ENCODE results near the gene NLGN1. TPM values are rescaled to one million over a fixed set of nuclear protein-coding genes. Genes with fewer than 3 reads are reported as not detected.

The NLGN1 gene
- total RNA-seq, 2 donors from 2014 or later, result 0.36 to 11.7 TPM

DNA sequence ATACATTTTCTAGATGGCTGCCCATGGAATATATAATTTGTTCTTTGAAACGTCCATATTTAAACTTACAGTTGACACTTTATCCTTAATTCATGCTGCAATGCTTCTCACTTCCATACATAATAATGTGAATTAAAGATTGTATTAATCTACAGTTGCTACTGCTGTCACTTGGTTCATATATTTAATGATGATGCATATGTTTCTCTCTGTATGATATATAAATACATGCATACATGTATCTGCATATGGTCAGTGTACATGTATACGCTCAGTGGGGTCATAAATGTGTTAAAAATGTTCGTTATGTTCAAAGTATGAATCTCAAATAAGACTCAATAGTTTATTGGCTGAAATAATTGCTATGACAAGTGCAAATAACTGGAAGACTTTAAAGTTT is 382.5 kb downstream of the NLGN1 start:
- intact Hi-C loops (cut with DNase I), result no loop called here
- no peaks in the 10 kb centered on the region for H3K27me3 ChIP-seq (replicated peaks; ENCODE audit: insufficient read depth)
- no peak for DNase-seq (ENCODE audit: low spot score)

DNA sequence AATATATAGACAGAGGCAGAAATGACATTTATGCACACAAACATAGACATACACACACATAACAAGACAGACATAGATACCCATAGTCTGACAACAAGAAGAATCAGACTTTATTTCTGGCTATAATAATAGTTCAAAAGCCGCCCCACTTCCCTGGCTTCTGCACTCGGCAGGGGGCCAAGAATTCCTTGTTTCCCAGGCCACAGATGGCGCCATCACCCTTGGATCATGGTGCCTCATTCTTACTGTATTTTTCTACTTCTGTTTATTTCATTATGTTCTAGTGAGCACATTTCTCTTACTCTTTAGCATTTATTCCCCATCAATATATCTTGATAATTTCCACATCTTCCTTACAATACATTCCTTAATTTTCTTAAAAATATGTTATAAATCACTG is 387.5 kb downstream of the NLGN1 start:
- DNase-seq (ENCODE audit: low spot score), result no peak
- 78% methylated on average over 3 of the region's 3 CpGs for WGBS

More for the DNA sequence above, 382.5 kb downstream of the NLGN1 start:
- H3K9me3 ChIP-seq, result no peaks in the 10 kb centered on the region
- H3K4me3 ChIP-seq, result no peak overlapping the region
- H3K4me1 ChIP-seq (replicated peaks), result no peaks in the 10 kb centered on the region
- H3K27ac ChIP-seq, result no peak overlapping the region
- H3K36me3 ChIP-seq, result no peaks in the 10 kb centered on the region
- TF ChIP-seq, protein P1, sequence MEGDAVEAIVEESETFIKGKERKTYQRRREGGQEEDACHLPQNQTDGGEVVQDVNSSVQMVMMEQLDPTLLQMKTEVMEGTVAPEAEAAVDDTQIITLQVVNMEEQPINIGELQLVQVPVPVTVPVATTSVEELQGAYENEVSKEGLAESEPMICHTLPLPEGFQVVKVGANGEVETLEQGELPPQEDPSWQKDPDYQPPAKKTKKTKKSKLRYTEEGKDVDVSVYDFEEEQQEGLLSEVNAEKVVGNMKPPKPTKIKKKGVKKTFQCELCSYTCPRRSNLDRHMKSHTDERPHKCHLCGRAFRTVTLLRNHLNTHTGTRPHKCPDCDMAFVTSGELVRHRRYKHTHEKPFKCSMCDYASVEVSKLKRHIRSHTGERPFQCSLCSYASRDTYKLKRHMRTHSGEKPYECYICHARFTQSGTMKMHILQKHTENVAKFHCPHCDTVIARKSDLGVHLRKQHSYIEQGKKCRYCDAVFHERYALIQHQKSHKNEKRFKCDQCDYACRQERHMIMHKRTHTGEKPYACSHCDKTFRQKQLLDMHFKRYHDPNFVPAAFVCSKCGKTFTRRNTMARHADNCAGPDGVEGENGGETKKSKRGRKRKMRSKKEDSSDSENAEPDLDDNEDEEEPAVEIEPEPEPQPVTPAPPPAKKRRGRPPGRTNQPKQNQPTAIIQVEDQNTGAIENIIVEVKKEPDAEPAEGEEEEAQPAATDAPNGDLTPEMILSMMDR (IDR thresholded peaks at IDR 0.05), result no peak
- TF ChIP-seq POLR2A (IDR thresholded peaks at IDR 0.05) (no peak), POLR2AphosphoS5 (IDR thresholded peaks at IDR 0.05) (no peak)
- 81% methylated on average over 3 of the region's 3 CpGs for WGBS

DNA sequence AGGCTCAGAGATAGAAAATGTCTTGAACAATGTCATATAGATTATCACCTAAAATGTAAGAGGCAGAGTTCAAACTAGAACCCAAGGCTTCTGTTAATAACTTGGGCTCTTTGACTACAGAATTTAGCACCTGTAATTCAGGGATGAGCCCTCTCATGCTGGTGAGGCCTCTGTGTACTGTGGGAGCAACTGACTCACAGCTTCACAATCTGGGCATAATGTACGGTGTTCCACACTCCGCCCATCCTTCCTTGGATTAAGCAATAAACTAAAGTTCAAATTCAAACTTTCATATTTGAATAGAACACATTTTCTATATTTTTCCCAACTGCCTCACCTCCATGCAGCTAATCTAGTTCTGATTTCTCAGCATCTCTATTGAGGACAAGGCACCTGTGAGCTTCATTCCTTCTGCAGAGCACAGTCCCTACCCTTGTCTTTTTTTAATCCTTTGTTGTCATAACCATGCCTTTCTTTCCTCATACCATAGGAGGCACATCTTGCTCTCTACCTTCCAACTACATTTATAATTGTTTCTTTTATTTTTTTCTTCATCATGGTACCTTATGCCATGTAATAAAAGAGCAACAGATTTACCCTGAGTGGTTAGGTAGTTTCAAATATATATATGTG is 392.1 kb downstream of the NLGN1 start:
- Histone ChIP-seq H3K4me3 (no peak overlapping the region), H3K36me3 (no peaks in the 10 kb centered on the region), H3K27ac (no peak overlapping the region), H3K9me3 (no peaks in the 10 kb centered on the region), H3K4me1 (replicated peaks) (no peaks in the 10 kb centered on the region), H3K27me3 (replicated peaks; ENCODE audit: insufficient read depth) (no peaks in the 10 kb centered on the region)
- no peak for TF ChIP-seq POLR2A (IDR thresholded peaks at IDR 0.05)
- no peak for TF ChIP-seq POLR2AphosphoS5 (IDR thresholded peaks at IDR 0.05)
- TF ChIP-seq, protein P1 (IDR thresholded peaks at IDR 0.05), result no peak
- intact Hi-C loops (cut with DNase I), result no loop called here
- no peak for DNase-seq (ENCODE audit: low spot score)
- WGBS, result 86% methylated on average over 2 of the region's 2 CpGs

More for the DNA sequence above, 387.5 kb downstream of the NLGN1 start:
- H3K9me3 ChIP-seq, result no peaks in the 10 kb centered on the region
- H3K36me3 ChIP-seq, result no peaks in the 10 kb centered on the region
- no peaks in the 10 kb centered on the region for H3K4me1 ChIP-seq (replicated peaks)
- H3K4me3 ChIP-seq, result no peak overlapping the region
- TF ChIP-seq POLR2A (IDR thresholded peaks at IDR 0.05) (no peak), POLR2AphosphoS5 (IDR thresholded peaks at IDR 0.05) (no peak)
- TF ChIP-seq, protein P1 (IDR thresholded peaks at IDR 0.05), result no peak
- H3K27ac ChIP-seq, result no peak overlapping the region
- intact Hi-C loops (cut with DNase I), result no loop called here
- no peaks in the 10 kb centered on the region for H3K27me3 ChIP-seq (replicated peaks; ENCODE audit: insufficient read depth)

DNA sequence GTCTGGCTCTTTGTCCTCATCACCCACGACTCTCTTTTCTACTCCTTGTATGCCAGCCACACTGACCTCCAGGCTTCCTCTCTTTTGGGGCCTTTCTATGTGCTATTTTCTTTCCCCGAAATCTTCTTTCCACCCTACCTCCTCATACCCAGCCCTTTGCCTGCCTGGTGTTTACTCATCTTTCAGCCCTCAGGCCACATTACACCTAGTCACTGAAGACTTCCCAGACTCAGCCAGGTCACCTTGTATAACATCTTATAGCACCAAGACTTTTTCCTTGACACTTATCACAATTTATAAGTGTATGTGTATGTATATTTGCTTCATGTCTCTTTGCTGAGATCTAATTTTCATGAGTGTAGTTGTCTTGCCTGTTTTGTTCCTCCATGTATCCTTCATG is 396.4 kb downstream of the NLGN1 start:
- no peak overlapping the region for H3K27ac ChIP-seq
- no peak overlapping the region for H3K4me3 ChIP-seq
- no peaks in the 10 kb centered on the region for H3K4me1 ChIP-seq (replicated peaks)
- no peaks in the 10 kb centered on the region for H3K9me3 ChIP-seq
- no peak for DNase-seq (ENCODE audit: low spot score)
- H3K27me3 ChIP-seq (replicated peaks; ENCODE audit: insufficient read depth), result no peaks in the 10 kb centered on the region
- no peaks in the 10 kb centered on the region for H3K36me3 ChIP-seq
- intact Hi-C loops (cut with DNase I), result no loop called here
- TF ChIP-seq, protein P1 (IDR thresholded peaks at IDR 0.05), result no peak
- TF ChIP-seq POLR2AphosphoS5 (IDR thresholded peaks at IDR 0.05) (no peak), POLR2A (IDR thresholded peaks at IDR 0.05) (no peak)
- 80% methylated on average over 2 of the region's 2 CpGs for WGBS

DNA sequence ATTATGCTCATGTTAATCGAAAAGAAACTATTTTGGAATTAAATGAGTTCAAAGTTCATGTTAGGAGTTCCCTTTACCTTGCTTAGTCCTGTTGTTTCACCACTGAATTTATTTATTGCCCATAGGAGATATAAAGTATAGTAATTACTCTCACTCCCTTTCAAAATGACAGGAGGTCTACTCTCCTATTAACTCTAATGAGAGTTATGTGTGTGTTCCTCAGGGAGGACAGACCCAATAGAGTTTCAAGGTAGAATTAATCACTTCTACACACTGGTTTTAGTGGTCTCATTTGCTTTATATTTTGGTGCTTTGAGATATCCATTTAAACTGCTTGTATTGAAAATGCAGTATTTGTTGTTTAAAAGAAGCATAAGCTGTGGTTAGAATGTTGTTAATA is 398.9 kb downstream of the NLGN1 start:
- no peak overlapping the region for H3K4me3 ChIP-seq
- WGBS, result 98% methylated on average over 1 of the region's 1 CpG

More for the DNA sequence above, 398.9 kb downstream of the NLGN1 start:
- DNase-seq (ENCODE audit: low spot score), result no peak
- Histone ChIP-seq H3K27me3 (replicated peaks; ENCODE audit: insufficient read depth) (no peaks in the 10 kb centered on the region), H3K4me1 (replicated peaks) (no peaks in the 10 kb centered on the region), H3K9me3 (no peaks in the 10 kb centered on the region), H3K36me3 (no peaks in the 10 kb centered on the region), H3K27ac (no peak overlapping the region)
- intact Hi-C loops (cut with DNase I), result no loop called here
- TF ChIP-seq POLR2A (IDR thresholded peaks at IDR 0.05), result no peak
- TF ChIP-seq, protein P1 (IDR thresholded peaks at IDR 0.05), result no peak
- TF ChIP-seq POLR2AphosphoS5 (IDR thresholded peaks at IDR 0.05), result no peak
